Endothelial cell of umbilical vein (primary cell): ENCODE results near the gene MLF2. TPM values are rescaled to one million over a fixed set of nuclear protein-coding genes. Genes with fewer than 3 reads are reported as not detected.
"Not testable (repeated sequence)": the region's sequence is repeated elsewhere in the genome, so short reads cannot be mapped to it uniquely, and the experiment has no call there.

Experiments used
- BruUV-seq: library from RNA; stranded (reverse); fragments of 400-500 nt; replicated peaks from 2 replicates; lab custom pipeline; 2021; lab: Mats Ljungman, UMichigan
- CTCF ChIA-PET: fragments of 300-600, 350-600 bp; sonication (Branson Sonifier 250); formaldehyde crosslinking; loops from one replicate; lab custom pipeline; 2021; ENCODE audit warnings: antibody characterized with exemption, inconsistent platforms; lab: Charles Lee
- POLR2A ChIA-PET: fragments of 300-600, 350-600 bp; sonication (Branson Sonifier 250); formaldehyde crosslinking; loops from one replicate; lab custom pipeline; 2021; ENCODE audit warnings: antibody characterized with exemption, inconsistent platforms; lab: Charles Lee
- DNase-seq: peaks from one replicate; pipeline ENCODE4 v3.0.0-alpha.2; 2011; ENCODE audit warnings: low read depth, low spot score
- FAIRE-seq: peaks from 2 replicates; lab custom pipeline; 2011; peaks lifted over from hg19 to GRCh38; lab: Jason Lieb, UNC
- H2AFZ ChIP-seq: 2 replicates; pipeline ENCODE4 v1.6.0; 2012; ENCODE audit warnings: low read depth, low read length, control low read depth, inconsistent platforms
- H3K27ac ChIP-seq: 2 replicates; pipeline ENCODE4 v1.5.1; 2011; ENCODE audit warnings: low read depth, mild to moderate bottlenecking, control low read depth, low read length, moderate library complexity; ENCODE audit not compliant: insufficient read depth
- H3K27me3 ChIP-seq, 2 experiments: 2 replicates each; pipeline versions ENCODE4 v1.6.0 to v1.6.1; 2011; ENCODE audit warnings: low read length in 2 of 2, mixed read lengths in 1 of 2; ENCODE audit not compliant: control insufficient read depth in 2 of 2, insufficient read depth in 2 of 2
- H3K36me3 ChIP-seq, 2 experiments: 2 replicates in 1 of 2; 3 replicates in 1 of 2; pipeline ENCODE4 v1.5.1; 2011; ENCODE audit warnings: low read length in 2 of 2, mild to moderate bottlenecking in 1 of 2, moderate library complexity in 1 of 2; ENCODE audit not compliant: control insufficient read depth in 2 of 2, insufficient read depth in 2 of 2; ENCODE audit errors: extremely low read depth in 1 of 2
- H3K4me1 ChIP-seq: 3 replicates; pipeline ENCODE4 v1.5.1; 2011; ENCODE audit warnings: mild to moderate bottlenecking, low read length; ENCODE audit not compliant: control insufficient read depth, insufficient read depth; ENCODE audit errors: extremely low read depth
- H3K4me2 ChIP-seq: 2 replicates; pipeline ENCODE4 v1.6.1; 2011; ENCODE audit warnings: low read length, control low read depth, mixed read lengths; ENCODE audit not compliant: insufficient read depth
- H3K4me3 ChIP-seq, 3 experiments: fragments of 200-600 bp in 1 of 3; sonication (generic), shearing (Covaris generic) in 1 of 3; replicated peaks in 1 of 3; 2 replicates each; pipeline ENCODE4 v1.5.1; 2011 to 2016; ENCODE audit warnings: control low read depth in 3 of 3, low read length in 3 of 3, mild to moderate bottlenecking in 2 of 3, inconsistent platforms in 1 of 3, low read depth in 1 of 3, moderate library complexity in 1 of 3; ENCODE audit not compliant: insufficient read depth in 1 of 3
- H3K79me2 ChIP-seq: 2 replicates; pipeline ENCODE4 v1.6.0; 2012; ENCODE audit warnings: low read length, inconsistent platforms; ENCODE audit not compliant: control insufficient read depth, insufficient read depth
- H3K9ac ChIP-seq: replicated peaks from 2 replicates; pipeline ENCODE3; 2011; ENCODE audit warnings: low read length, control low read depth; ENCODE audit not compliant: insufficient read depth; ENCODE audit errors: extremely low read depth
- H3K9me1 ChIP-seq: replicated peaks from 3 replicates; pipeline ENCODE4 v1.6.0; 2011; ENCODE audit warnings: mild to moderate bottlenecking, low read length; ENCODE audit not compliant: control insufficient read depth, insufficient read depth; ENCODE audit errors: extremely low read depth
- H3K9me3 ChIP-seq: replicated peaks from 2 replicates; pipeline ENCODE4 v1.5.1; 2012; ENCODE audit warnings: low read length, inconsistent platforms; ENCODE audit not compliant: control insufficient read depth, insufficient read depth
- H4K20me1 ChIP-seq: replicated peaks from 2 replicates; pipeline ENCODE3; 2011; ENCODE audit warnings: mild to moderate bottlenecking, low read length; ENCODE audit not compliant: control insufficient read depth, insufficient read depth; ENCODE audit errors: extremely low read depth
- EZH2 ChIP-seq: IDR thresholded peaks from 2 replicates; pipeline ENCODE4 v1.6.1; 2012; ENCODE audit warnings: borderline replicate concordance, low read depth, mild to moderate bottlenecking, moderate library complexity, low read length, inconsistent platforms; ENCODE audit not compliant: severe bottlenecking
- FOS ChIP-seq: IDR thresholded peaks from 2 replicates; pipeline ENCODE4 v1.6.1; 2011; ENCODE audit warnings: mild to moderate bottlenecking, low read length, moderate library complexity, borderline replicate concordance; ENCODE audit not compliant: insufficient read depth
- GATA2 ChIP-seq: IDR thresholded peaks from 2 replicates; pipeline ENCODE4 v1.7.0; 2011; ENCODE audit warnings: low read depth, mild to moderate bottlenecking, moderate library complexity, mixed read lengths, low read length; ENCODE audit not compliant: insufficient read length, insufficient read depth
- JUN ChIP-seq: IDR thresholded peaks from 2 replicates; pipeline ENCODE4 v1.6.1; 2011; ENCODE audit warnings: borderline replicate concordance, low read depth; ENCODE audit not compliant: insufficient read length, insufficient read depth
- MAX ChIP-seq: IDR thresholded peaks from 2 replicates; pipeline ENCODE4 v1.6.1; 2011; ENCODE audit not compliant: insufficient read depth, insufficient read length
- MYC ChIP-seq: IDR thresholded peaks from one replicate; pipeline ENCODE4 v1.6.1; 2011; ENCODE audit warnings: mild to moderate bottlenecking, low read depth, low read length
- POLR2A ChIP-seq: IDR thresholded peaks from 2 replicates; pipeline ENCODE4 v1.6.1; 2012; ENCODE audit warnings: low read depth, mild to moderate bottlenecking, control low read depth, low read length
- POLR2AphosphoS5 ChIP-seq: IDR thresholded peaks from 2 replicates; pipeline ENCODE4 v1.6.1; 2012; ENCODE audit warnings: low read depth, mild to moderate bottlenecking, control low read depth, low read length, moderate library complexity; ENCODE audit not compliant: insufficient read depth
- dilution Hi-C: fragments of 300-500 bp; cut with MboI; formaldehyde crosslinking; loops from one replicate; pipeline ENCODE4 v1.15.0; 2019; ENCODE audit warnings: low sequenced_read_pairs; ENCODE audit not compliant: extremely low pct_ligation_motif_present
- intact Hi-C: fragments of 100-400 bp; cut with micrococcal nuclease; formaldehyde crosslinking; loops from one replicate; pipeline ENCODE4 v1.10.0; 2022
- polyA plus RNA-seq, 4 experiments: library from polyadenylated mRNA; depleted of rRNA in 3 of 4; stranded (reverse) in 3 of 4; unstranded in 1 of 4; fragments of >200 nt; gene quantifications; 2 replicates each; pipeline versions ENCODE4 v1.2.1 to v1.2.3, GENCODE V29; 2011 to 2012; ENCODE audit warnings: missing spikeins in 1 of 4
- total RNA-seq: library from RNA; stranded (reverse); gene quantifications from 2 replicates; pipeline ENCODE4 v1.2.3, GENCODE V29; 2021

Gene MLF2
- total and polyA plus RNA-seq, 2 donors (not counting 3 experiments of a cell fraction or from before 2014, with no cell fraction given): 147 to 306 TPM

GRCh38 chr12:6716874-6717437, 36.0 kb downstream of the MLF2 start:
- Histone ChIP-seq H3K4me2 (no peak overlapping the region), H3K27me3 (no peaks in the 10 kb centered on the region), H3K9ac (no peak overlapping the region), H3K9me1 (no peaks in the 10 kb centered on the region), H3K4me1 (no peaks in the 10 kb centered on the region), H4K20me1 (no peaks in the 10 kb centered on the region), H3K9me3 (no peaks in the 10 kb centered on the region), H3K79me2 (no peaks in the 10 kb centered on the region), H3K36me3 (no peaks in the 10 kb centered on the region), H3K27ac (no peak overlapping the region), H3K4me3 (no peak overlapping the region), H2AFZ (no peak overlapping the region)
- CTCF ChIA-PET: interaction anchor here (0.7 kb wide), 1 partner anchor 163 kb away, joined by 3 read pairs; no protein-coding TSS in a partner anchor
- DNase-seq (no peak), FAIRE-seq (no peak)
- TSS peak; percentile 62 for BruUV-seq
- dilution Hi-C loops: no loop called here
- TF ChIP-seq FOS (no peak), MYC (no peak), GATA2 (no peak), POLR2AphosphoS5 (no peak), JUN (no peak), EZH2 (no peak), POLR2A (no peak), MAX (no peak)
- intact Hi-C loops: no loop called here
- POLR2A ChIA-PET: no interaction called here

- dilution Hi-C loops, H2AFZ ChIP-seq, H3K4me1 ChIP-seq, H3K36me3 ChIP-seq, intact Hi-C loops, FAIRE-seq, H3K4me3 ChIP-seq, H3K4me2 ChIP-seq, BruUV-seq, H3K79me2 ChIP-seq, H3K9me3 ChIP-seq, H3K27me3 ChIP-seq, DNase-seq, H4K20me1 ChIP-seq, H3K27ac ChIP-seq, H3K9ac ChIP-seq, H3K9me1 ChIP-seq: not testable (repeated sequence)
- POLR2A ChIA-PET: interaction anchor here (0.6 kb wide), 1 partner anchor 9 kb away, joined by 3 read pairs; no protein-coding TSS in a partner anchor
- CTCF ChIA-PET: interaction anchor here (0.7 kb wide), 1 partner anchor 162 kb away, joined by 3 read pairs; no protein-coding TSS in a partner anchor
These were observed 36.7 kb downstream of the MLF2 start for GRCh38 chr12:6716031-6716873.
